Heart left ventricle (tissue), 16 donors: ENCODE results near the gene BDNF. TPM values are rescaled to one million over a fixed set of nuclear protein-coding genes. Genes with fewer than 3 reads are reported as not detected.

ENCODE experiments used
- ATAC-seq, 4 donors: fragments of 200-7000 bp; cut with Tn5 transposase; one replicate each; pipeline ENCODE4 v1.9.1; 2020 to 2022; ENCODE audit warnings: moderate library complexity in 4 of 4, mild to moderate bottlenecking in 3 of 4, moderate number of reproducible peaks in 1 of 4
- DNase-seq, 5 donors: peaks; one replicate each; pipeline ENCODE4 v3.0.0-alpha.2; 2020
- H3K27ac ChIP-seq, 12 donors: fragments of 200-600 bp; sonication (generic) in 4 of 12; one replicate each; pipeline versions ENCODE4 v1.5.0 to v1.8.0; 2016 to 2022; ENCODE audit warnings: mild to moderate bottlenecking in 2 of 12
- H3K27me3 ChIP-seq, 9 donors: fragments of 200-600 bp; sonication (generic) in 2 of 9; one replicate each; pipeline versions ENCODE4 v1.5.1 to v1.8.0; 2016 to 2022; ENCODE audit warnings: mild to moderate bottlenecking in 3 of 9
- H3K36me3 ChIP-seq, 9 donors: fragments of 200-600 bp; sonication (generic) in 2 of 9; one replicate each; pipeline versions ENCODE4 v1.5.0 to v1.8.0; 2018 to 2022; ENCODE audit warnings: mild to moderate bottlenecking in 2 of 9
- H3K4me1 ChIP-seq, 12 donors: fragments of 200-600 bp; sonication (generic) in 4 of 12; one replicate each; pipeline versions ENCODE4 v1.5.0 to v1.8.0; 2016 to 2022; ENCODE audit warnings: mild to moderate bottlenecking in 3 of 12
- H3K4me3 ChIP-seq, 12 donors: fragments of 200-600 bp; sonication (generic) in 4 of 12; one replicate each; pipeline versions ENCODE4 v1.5.0 to v1.8.0; 2017 to 2022; ENCODE audit warnings: mild to moderate bottlenecking in 9 of 12, moderate library complexity in 4 of 12
- H3K9me3 ChIP-seq, 12 donors: fragments of 200-600 bp; sonication (generic) in 4 of 12; one replicate each; pipeline versions ENCODE4 v1.5.0 to v1.8.0; 2016 to 2022; ENCODE audit warnings: mild to moderate bottlenecking in 1 of 12
- POLR2A ChIP-seq, 2 donors: fragments of 450-650 bp; IDR thresholded peaks; one replicate each; pipeline ENCODE4 v1.6.1; 2017; ENCODE audit warnings: antibody characterized with exemption in 2 of 2, mild to moderate bottlenecking in 2 of 2, moderate library complexity in 2 of 2
- WGBS, 4 donors: extraction: QIAGEN DNeasy Blood & Tissue Kit in 2 of 4; methylation state at CpG; one replicate each; pipeline versions ENCODE4 v1.1.5 to v1.1.7; 2013 to 2018; 5-methylcytosine and 5-hydroxymethylcytosine counted together
- intact Hi-C, 10 donors: fragments of 100-400 bp; cut with DNase I; formaldehyde crosslinking; loops; one replicate each; pipeline versions ENCODE4 v1.11.1 to v1.14.2; 2022
- polyA plus RNA-seq, 2 donors: library from polyadenylated mRNA; stranded (reverse); fragments of 200-250 nt; gene quantifications; one replicate each; pipeline ENCODE4 v1.2.3, GENCODE V29; 2013
- total RNA-seq, 9 donors: library from RNA; depleted of rRNA in 2 of 9; stranded (reverse); fragments of >200 nt in 2 of 9; fragmentation: NEBNext Ultra II Directional in 3 of 9; extraction: Animal tissue kit (Norgen Biotek cat#: 25700) in 3 of 9; gene quantifications; one replicate each; pipeline versions ENCODE4 v1.1.0 to v1.2.4, GENCODE V29; 2016 to 2023
- TF ChIP-seq, protein P1 (sequence below), 12 donors: fragments of 200-600 bp; sonication (generic) in 4 of 12; IDR thresholded peaks; one replicate each; pipeline versions ENCODE4 v1.5.0 to v1.8.0; 2018 to 2022; ENCODE audit warnings: antibody characterized with exemption in 12 of 12, mild to moderate bottlenecking in 5 of 12
- donor health status: ischemic (EF 13 %, LVEDD 7.1; RV severe dilation, severe dysfunction).
- donor health status: healthy with polysubstance abuse.
- donor health status: DM: no; HTN: yes; CAD: no.
- donor health status: DM: no; HTN: no; CAD: no.
- donor health status: ischemic (EF 25% LVEDD 6.9; RV normal size, moderate dysfunction).
- donor health status: ischemic (EF 25% LVEDD 5.7; RV mildly dilated, moderate dysfunction).
- donor health status: healthy.
- donor health status: DM: yes; HTN: yes; CAD: no.
- donor health status: ischemic (EF 35%, LVEDD 5.7; RV mildly dilated, moderate dysfunction).
- donor health status: nonischemic (EF 11% LVEDD 7.7; RV severe dilation, severe dysfunction).
- donor health status: DM: yes; HTN: yes; CAD: no.
- donor health status: PGD.
- donor health status: ischemic (EF 29% LVEDD 5.4; RV normal size, mild dysfunction).
- donor health status: nonischemic (EF 23%, LVEDD 6.1; RV moderate dilation, normal function).

The BDNF gene
- total and polyA plus RNA-seq, 11 donors: 0.93 to 8.5 (median 3.1) TPM

GRCh38 chr11:27619763-27620335 is 80.4 kb downstream of the BDNF start:
- DNase-seq: no peak
- no peak for ATAC-seq
- TF ChIP-seq POLR2A (IDR thresholded peaks at IDR 0.05): no peak
- TF ChIP-seq, protein P1, sequence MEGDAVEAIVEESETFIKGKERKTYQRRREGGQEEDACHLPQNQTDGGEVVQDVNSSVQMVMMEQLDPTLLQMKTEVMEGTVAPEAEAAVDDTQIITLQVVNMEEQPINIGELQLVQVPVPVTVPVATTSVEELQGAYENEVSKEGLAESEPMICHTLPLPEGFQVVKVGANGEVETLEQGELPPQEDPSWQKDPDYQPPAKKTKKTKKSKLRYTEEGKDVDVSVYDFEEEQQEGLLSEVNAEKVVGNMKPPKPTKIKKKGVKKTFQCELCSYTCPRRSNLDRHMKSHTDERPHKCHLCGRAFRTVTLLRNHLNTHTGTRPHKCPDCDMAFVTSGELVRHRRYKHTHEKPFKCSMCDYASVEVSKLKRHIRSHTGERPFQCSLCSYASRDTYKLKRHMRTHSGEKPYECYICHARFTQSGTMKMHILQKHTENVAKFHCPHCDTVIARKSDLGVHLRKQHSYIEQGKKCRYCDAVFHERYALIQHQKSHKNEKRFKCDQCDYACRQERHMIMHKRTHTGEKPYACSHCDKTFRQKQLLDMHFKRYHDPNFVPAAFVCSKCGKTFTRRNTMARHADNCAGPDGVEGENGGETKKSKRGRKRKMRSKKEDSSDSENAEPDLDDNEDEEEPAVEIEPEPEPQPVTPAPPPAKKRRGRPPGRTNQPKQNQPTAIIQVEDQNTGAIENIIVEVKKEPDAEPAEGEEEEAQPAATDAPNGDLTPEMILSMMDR (IDR thresholded peaks at IDR 0.05): no peak
- intact Hi-C loops: loop anchor here in 1 of 10 donors (10.0 kb wide), 1 partner anchor 85 kb away; no protein-coding TSS in a partner anchor
- WGBS, 4 donors: 68 to 71% (median 70%) methylated on average over 2 of the region's 2 CpGs
- H3K9me3 ChIP-seq: no peaks in the 10 kb centered on the region
- H3K4me3 ChIP-seq: no peak overlapping the region
- no peak overlapping the region for H3K27ac ChIP-seq
- no peaks in the 10 kb centered on the region for H3K36me3 ChIP-seq
- no peaks in the 10 kb centered on the region for H3K27me3 ChIP-seq
- H3K4me1 ChIP-seq: peaks cover 0 to 27% (median 14%) of the 10 kb centered on the region in 12 donors

DNA sequence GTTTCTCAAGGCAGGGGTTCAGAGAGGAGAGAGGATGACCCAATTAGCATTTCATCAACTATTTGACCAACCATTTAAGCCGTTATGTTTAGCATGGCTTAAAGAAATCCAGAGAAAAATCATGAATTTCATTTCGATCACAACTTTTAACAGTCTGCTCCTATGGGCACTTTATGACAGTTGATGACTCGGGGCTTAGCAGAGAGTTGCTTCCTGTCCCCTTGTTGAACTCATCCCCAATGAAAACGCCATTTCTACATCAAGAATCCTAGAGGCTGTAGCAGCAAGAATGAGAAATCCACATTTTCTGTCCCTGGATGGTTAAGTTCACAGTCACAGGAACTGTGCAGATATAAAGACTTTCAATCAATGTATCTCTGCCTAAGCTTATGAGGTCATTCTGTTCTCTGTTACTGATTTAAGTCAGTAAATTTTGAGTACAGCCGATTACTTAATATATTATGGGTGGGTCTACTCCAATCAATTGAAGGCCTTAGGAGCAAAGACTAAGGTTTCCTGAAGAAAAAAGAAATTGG is 81.1 kb downstream of the BDNF start:
- DNase-seq (no peak), ATAC-seq (no peak)
- Histone ChIP-seq H3K9me3 (no peaks in the 10 kb centered on the region), H3K27me3 (no peaks in the 10 kb centered on the region), H3K36me3 (no peaks in the 10 kb centered on the region), H3K4me3 (no peak overlapping the region), H3K27ac (no peak overlapping the region), H3K4me1 (peaks cover 0 to 27% (median 14%) of the 10 kb centered on the region in 12 donors)
- WGBS, 4 donors: 62 to 76% (median 71%) methylated on average over 5 of the region's 5 CpGs
- intact Hi-C loops: no loop called here
- no peak for TF ChIP-seq POLR2A (IDR thresholded peaks at IDR 0.05)
- TF ChIP-seq, protein P1 (IDR thresholded peaks at IDR 0.05): no peak

DNA sequence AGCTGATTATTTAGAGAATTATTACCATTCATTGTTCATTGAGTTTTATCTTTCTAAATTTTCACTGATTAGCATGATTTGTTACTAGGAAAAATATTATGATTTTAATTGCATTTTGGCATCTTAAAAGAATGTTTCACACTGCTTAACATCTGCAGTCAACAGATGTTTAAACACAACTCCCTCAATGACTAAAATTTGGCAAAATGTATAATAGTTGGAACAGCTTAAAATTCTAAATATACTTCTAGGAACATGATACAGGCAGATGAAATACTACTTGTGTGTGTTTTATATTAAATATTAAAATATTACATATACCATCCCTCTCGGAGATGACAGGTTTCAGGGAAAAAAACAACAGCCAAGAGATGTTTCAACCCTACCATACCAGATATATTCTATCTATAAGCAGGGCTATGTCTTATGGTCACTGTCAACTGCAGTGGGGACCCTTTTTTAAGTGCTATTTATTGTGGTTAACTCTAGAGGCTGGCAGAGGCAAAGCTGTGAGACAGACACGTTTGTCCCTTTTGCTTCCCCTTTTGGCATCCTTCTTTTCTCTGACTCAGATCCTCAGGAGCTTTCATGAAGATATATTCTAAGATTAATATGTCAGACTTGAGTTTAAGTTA is 81.9 kb downstream of the BDNF start:
- no peaks in the 10 kb centered on the region for H3K9me3 ChIP-seq
- no peaks in the 10 kb centered on the region for H3K27me3 ChIP-seq
- H3K4me3 ChIP-seq: no peak overlapping the region
- no peak overlapping the region for H3K27ac ChIP-seq
- H3K4me1 ChIP-seq: peaks cover 0 to 27% (median 14%) of the 10 kb centered on the region in 12 donors
- no peaks in the 10 kb centered on the region for H3K36me3 ChIP-seq
- intact Hi-C loops: no loop called here
- TF ChIP-seq, protein P1 (IDR thresholded peaks at IDR 0.05): no peak
- no peak for TF ChIP-seq POLR2A (IDR thresholded peaks at IDR 0.05)
- WGBS, 4 donors: 46 to 57% (median 52%) methylated on average over 2 of the region's 2 CpGs
- ATAC-seq (no peak), DNase-seq (no peak)

DNA sequence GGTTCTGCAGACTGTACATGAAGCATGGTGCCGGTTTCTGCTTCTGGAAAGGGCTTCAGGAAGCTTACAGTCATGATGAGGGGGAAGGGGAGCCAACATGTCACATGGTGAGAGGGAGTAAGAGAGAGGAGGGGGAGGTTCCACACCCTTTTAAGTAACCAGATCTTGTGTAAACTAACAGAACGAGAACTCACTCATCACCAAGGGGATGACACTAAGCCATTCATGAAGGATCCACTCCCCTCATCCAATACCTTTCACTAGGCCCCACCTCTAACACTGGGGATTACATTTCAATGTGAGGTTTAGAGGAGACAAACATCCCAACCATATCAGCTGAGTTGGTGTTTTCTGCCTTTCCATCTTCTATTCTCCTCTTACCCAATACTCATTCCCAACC is 83.5 kb downstream of the BDNF start:
- WGBS, 4 donors: 45 to 91% (median 66%) methylated on average over 2 of the region's 2 CpGs
- intact Hi-C loops: loop anchor here in 1 of 10 donors (1.0 kb wide), 1 partner anchor 45 kb away; no protein-coding TSS in a partner anchor

More for the DNA sequence above, 83.5 kb downstream of the BDNF start:
- no peak overlapping the region for H3K27ac ChIP-seq
- no peak for DNase-seq
- no peak overlapping the region for H3K4me3 ChIP-seq
- H3K36me3 ChIP-seq: no peaks in the 10 kb centered on the region
- H3K9me3 ChIP-seq: no peaks in the 10 kb centered on the region
- TF ChIP-seq, protein P1 (IDR thresholded peaks at IDR 0.05): no peak
- TF ChIP-seq POLR2A (IDR thresholded peaks at IDR 0.05): no peak
- H3K27me3 ChIP-seq: no peaks in the 10 kb centered on the region
- H3K4me1 ChIP-seq: peaks cover 0 to 17% (median 5%) of the 10 kb centered on the region in 12 donors
- no peak for ATAC-seq
